Measurements from ENCODE around the gene CCIN. TPM values are rescaled to one million over a fixed set of nuclear protein-coding genes. Genes with fewer than 3 reads are reported as not detected.

CCIN gene
- total RNA-seq, 1 experiment from 2014 or later, result not detected

DNA sequence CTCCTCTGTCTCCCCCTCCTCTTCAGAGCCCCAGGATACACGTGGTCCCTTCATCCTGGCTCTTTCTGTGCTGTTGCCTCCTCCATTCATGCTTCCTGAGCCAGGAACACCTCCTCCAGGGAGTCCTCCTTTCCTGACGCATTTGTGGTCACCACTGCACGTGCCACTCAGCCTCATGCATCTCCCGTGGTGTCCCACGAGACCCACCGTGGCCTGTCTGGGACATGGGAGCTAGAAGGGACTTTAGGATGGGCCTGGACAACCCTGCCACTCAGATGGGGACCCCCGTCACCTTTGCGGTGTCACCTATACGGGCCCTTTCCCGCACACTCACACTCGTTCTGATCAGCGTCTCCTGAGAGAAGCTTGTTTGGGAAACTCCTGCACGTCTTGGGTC lies 25.9 kb upstream of the CCIN start:
- Histone ChIP-seq H3K4me3 (no peak overlapping the region), H3K9me2 (ENCODE audit: insufficient read depth) (no peaks in the 10 kb centered on the region), H3K27me3 (ENCODE audit: insufficient read depth, low read depth) (no peaks in the 10 kb centered on the region), H3K36me3 (ENCODE audit: low read depth) (no peaks in the 10 kb centered on the region), H2AFZ (no peak overlapping the region), H3K27ac (no peak overlapping the region), H3K79me2 (ENCODE audit: low read depth) (no peaks in the 10 kb centered on the region), H4K20me1 (ENCODE audit: insufficient read depth) (no peaks in the 10 kb centered on the region), H3F3A (ENCODE audit: insufficient read depth, low read depth) (peaks cover 2% of the 10 kb centered on the region; the same call in 1 of the 2 replicates), H3K9me3 (ENCODE audit: insufficient read depth, low read depth) (no peaks in the 10 kb centered on the region), H3K4me1 (replicated peaks; ENCODE audit: insufficient read depth) (peaks cover 11% of the 10 kb centered on the region), H3K4me2 (no peak overlapping the region)
- intact Hi-C loops (cut with micrococcal nuclease; ENCODE audit: unreplicated experiment), result no loop called here
- CTCF ChIA-PET, result no interaction called here
- BruUV-seq (replicated peaks), result no TSS peak
- no peak for TF ChIP-seq EZH2 (IDR thresholded peaks at IDR 0.05; ENCODE audit: low read depth)
- TF ChIP-seq, protein P1, sequence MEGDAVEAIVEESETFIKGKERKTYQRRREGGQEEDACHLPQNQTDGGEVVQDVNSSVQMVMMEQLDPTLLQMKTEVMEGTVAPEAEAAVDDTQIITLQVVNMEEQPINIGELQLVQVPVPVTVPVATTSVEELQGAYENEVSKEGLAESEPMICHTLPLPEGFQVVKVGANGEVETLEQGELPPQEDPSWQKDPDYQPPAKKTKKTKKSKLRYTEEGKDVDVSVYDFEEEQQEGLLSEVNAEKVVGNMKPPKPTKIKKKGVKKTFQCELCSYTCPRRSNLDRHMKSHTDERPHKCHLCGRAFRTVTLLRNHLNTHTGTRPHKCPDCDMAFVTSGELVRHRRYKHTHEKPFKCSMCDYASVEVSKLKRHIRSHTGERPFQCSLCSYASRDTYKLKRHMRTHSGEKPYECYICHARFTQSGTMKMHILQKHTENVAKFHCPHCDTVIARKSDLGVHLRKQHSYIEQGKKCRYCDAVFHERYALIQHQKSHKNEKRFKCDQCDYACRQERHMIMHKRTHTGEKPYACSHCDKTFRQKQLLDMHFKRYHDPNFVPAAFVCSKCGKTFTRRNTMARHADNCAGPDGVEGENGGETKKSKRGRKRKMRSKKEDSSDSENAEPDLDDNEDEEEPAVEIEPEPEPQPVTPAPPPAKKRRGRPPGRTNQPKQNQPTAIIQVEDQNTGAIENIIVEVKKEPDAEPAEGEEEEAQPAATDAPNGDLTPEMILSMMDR (conservative IDR thresholded peaks at IDR 0.05), result no peak
- DNase-seq, result no peak
- POLR2A ChIA-PET (ENCODE audit: unreplicated experiment), result interaction anchor here (0.5 kb wide), 1 partner anchor 119 kb away, joined by 5 read pairs; no protein-coding TSS in a partner anchor

DNA sequence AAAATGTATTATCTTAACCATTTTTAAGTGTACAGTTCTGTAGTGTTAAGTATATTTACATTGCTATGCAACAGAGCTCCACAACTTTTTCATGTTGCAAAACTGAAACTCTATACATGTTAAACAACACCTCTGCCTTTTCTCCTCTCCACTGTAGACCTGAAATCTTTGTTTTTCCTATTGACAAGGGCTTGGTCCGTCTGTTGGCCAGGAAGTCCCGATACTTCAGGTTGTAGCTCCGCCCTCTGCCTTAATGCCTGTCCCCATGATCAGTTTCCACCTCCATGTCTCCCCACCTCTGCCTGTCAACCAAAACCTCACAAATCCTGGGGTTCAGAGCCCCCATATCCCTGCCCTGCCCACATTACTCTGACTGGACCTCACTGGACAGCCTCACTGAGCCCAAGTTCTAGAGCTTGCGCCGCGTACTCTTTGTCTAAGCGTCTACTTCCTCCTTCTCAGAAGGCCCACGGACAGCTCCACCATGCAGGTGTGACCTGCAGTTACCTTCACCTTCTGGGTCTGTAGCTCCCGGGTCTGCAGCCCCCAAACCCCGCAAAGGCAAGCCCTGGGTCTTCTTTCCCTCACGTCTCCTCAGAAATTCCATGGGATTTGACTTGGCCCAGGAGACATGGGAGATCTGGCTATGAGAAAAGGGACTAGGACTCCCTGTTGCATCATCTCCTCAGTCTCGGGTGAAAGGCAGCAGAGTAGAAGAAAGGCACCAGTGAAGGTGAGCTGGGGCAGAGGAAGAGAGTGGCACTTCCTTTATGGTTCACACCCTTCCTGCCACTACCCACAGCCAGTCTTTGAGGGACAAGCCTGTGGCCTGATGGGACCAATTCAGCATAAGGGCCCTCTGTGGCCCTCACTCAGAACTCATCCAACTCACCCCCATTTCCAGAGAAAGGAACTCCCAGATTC lies 24.6 kb upstream of the CCIN start:
- intact Hi-C loops (cut with micrococcal nuclease; ENCODE audit: unreplicated experiment), result no loop called here
- ChIA-PET POLR2A (ENCODE audit: unreplicated experiment) (no interaction called here), CTCF (interaction anchor here (1.0 kb wide), 1 partner anchor 46 kb away, joined by 3 read pairs; the partner anchor contains the start of gene CLTA)
- TF ChIP-seq, protein P1 (conservative IDR thresholded peaks at IDR 0.05), result no peak
- Histone ChIP-seq H3K36me3 (ENCODE audit: low read depth) (no peaks in the 10 kb centered on the region), H2AFZ (no peak overlapping the region), H4K20me1 (ENCODE audit: insufficient read depth) (no peaks in the 10 kb centered on the region), H3K79me2 (ENCODE audit: low read depth) (no peaks in the 10 kb centered on the region), H3K9me3 (ENCODE audit: insufficient read depth, low read depth) (no peaks in the 10 kb centered on the region), H3K4me1 (replicated peaks; ENCODE audit: insufficient read depth) (peaks cover 22% of the 10 kb centered on the region), H3F3A (ENCODE audit: insufficient read depth, low read depth) (peaks cover 9% of the 10 kb centered on the region), H3K4me2 (no peak overlapping the region), H3K27me3 (ENCODE audit: insufficient read depth, low read depth) (no peaks in the 10 kb centered on the region), H3K27ac (no peak overlapping the region), H3K9me2 (ENCODE audit: insufficient read depth) (no peaks in the 10 kb centered on the region), H3K4me3 (no peak overlapping the region)
- BruUV-seq (replicated peaks), result no TSS peak
- DNase-seq, result no peak

DNA sequence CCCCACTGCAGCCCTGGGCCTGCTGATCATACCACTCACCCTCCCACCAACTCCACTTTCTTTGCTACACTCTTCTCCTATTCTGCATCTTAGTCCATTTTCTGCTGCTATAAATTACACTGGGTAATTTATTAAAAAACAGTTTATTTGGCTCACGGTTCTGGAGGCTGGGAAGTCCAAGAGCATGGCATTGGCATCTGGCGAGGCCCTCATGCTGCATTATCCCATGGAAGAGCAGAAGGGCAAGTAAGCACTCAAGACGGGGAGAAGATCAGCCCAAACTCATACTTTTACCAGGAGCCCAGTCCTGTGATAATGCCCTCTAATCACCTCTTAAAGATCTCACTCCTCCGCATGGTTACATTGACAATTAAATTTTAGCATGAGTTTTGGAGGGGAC lies 23.2 kb upstream of the CCIN start:
- TF ChIP-seq EZH2 (IDR thresholded peaks at IDR 0.05; ENCODE audit: low read depth), result no peak
- TF ChIP-seq, protein P1 (conservative IDR thresholded peaks at IDR 0.05), result no peak
- H3K9me3 ChIP-seq (ENCODE audit: insufficient read depth, low read depth), result no peaks in the 10 kb centered on the region
- no peak for DNase-seq
- no peaks in the 10 kb centered on the region for H3K36me3 ChIP-seq (ENCODE audit: low read depth)
- no peaks in the 10 kb centered on the region for H3K79me2 ChIP-seq (ENCODE audit: low read depth)
- H3K9me2 ChIP-seq (ENCODE audit: insufficient read depth), result no peaks in the 10 kb centered on the region
- peaks cover 17% of the 10 kb centered on the region for H3K4me1 ChIP-seq (replicated peaks; ENCODE audit: insufficient read depth)
- no peak overlapping the region for H2AFZ ChIP-seq
- H3K27ac ChIP-seq, result no peak overlapping the region
- H4K20me1 ChIP-seq (ENCODE audit: insufficient read depth), result no peaks in the 10 kb centered on the region
- H3K27me3 ChIP-seq (ENCODE audit: insufficient read depth, low read depth), result no peaks in the 10 kb centered on the region
- H3K4me2 ChIP-seq, result no peak overlapping the region
- no TSS peak for BruUV-seq (replicated peaks)
- H3K4me3 ChIP-seq, result no peak overlapping the region
- CTCF ChIA-PET, result no interaction called here
- intact Hi-C loops (cut with micrococcal nuclease; ENCODE audit: unreplicated experiment), result no loop called here
- POLR2A ChIA-PET (ENCODE audit: unreplicated experiment), result no interaction called here
- H3F3A ChIP-seq (ENCODE audit: insufficient read depth, low read depth), result peaks cover 9% of the 10 kb centered on the region

Data from PC-9 (cell line).